Duodenal mucosa (tissue), 2 donors: ENCODE results near the gene FAM89A.

Source experiments
- H3K27ac ChIP-seq: one replicate; pipeline ENCODE4 v1.7.0; 2013; ENCODE audit warnings: low read depth, low read length
- H3K27me3 ChIP-seq, 2 donors: one replicate each; pipeline ENCODE4 v1.7.0; 2013; ENCODE audit warnings: low read length in 2 of 2, control low read depth in 1 of 2; ENCODE audit not compliant: insufficient read depth in 2 of 2, control insufficient read depth in 1 of 2
- H3K36me3 ChIP-seq, 2 donors: one replicate each; pipeline ENCODE4 v1.7.0; 2013; ENCODE audit warnings: low read length in 2 of 2, control low read depth in 1 of 2; ENCODE audit not compliant: insufficient read depth in 2 of 2, control insufficient read depth in 1 of 2
- H3K4me1 ChIP-seq, 2 donors: one replicate each; pipeline ENCODE4 v1.7.0; 2013; ENCODE audit warnings: low read length in 2 of 2, control low read depth in 1 of 2; ENCODE audit not compliant: insufficient read depth in 2 of 2, control insufficient read depth in 1 of 2
- H3K4me3 ChIP-seq, 2 donors: one replicate each; pipeline ENCODE4 v1.7.0; 2013; ENCODE audit warnings: low read length in 2 of 2, low read depth in 1 of 2
- H3K9ac ChIP-seq, 2 donors: one replicate each; pipeline ENCODE4 v1.7.0; 2013; ENCODE audit warnings: low read length in 2 of 2, low read depth in 1 of 2
- H3K9me3 ChIP-seq, 2 donors: one replicate each; pipeline ENCODE4 v1.7.0; 2013; ENCODE audit warnings: low read length in 2 of 2, control low read depth in 1 of 2; ENCODE audit not compliant: control insufficient read depth in 1 of 2

FAM89A gene

DNA sequence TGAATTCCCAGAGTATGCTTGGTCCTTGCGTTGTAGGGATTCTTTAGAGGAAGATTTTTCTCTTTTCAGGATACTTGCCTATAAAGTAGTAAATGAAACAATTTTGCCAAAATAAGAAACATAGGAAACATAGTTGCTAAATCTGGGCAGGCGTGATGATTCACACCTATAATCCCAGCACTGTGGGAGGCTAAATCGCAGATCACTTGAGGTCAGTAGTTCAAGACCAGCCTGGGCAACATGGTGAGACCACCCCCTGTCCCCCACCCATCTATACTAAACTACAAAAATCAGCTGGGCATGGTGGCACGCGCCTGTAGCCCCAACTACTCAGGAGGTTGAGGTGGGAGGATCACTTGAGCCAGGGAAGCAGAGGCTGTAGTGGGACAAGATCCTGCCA lies 56.2 kb downstream of the FAM89A start:
- H3K36me3 ChIP-seq = peaks cover 0 to 4% of the 10 kb centered on the region in 2 donors
- H3K9ac ChIP-seq = no peak overlapping the region
- no peaks in the 10 kb centered on the region for H3K27me3 ChIP-seq
- H3K4me3 ChIP-seq = no peak overlapping the region
- H3K9me3 ChIP-seq = no peaks in the 10 kb centered on the region
- H3K27ac ChIP-seq = no peak overlapping the region
- H3K4me1 ChIP-seq = peaks cover 26 to 31% of the 10 kb centered on the region in 2 donors

DNA sequence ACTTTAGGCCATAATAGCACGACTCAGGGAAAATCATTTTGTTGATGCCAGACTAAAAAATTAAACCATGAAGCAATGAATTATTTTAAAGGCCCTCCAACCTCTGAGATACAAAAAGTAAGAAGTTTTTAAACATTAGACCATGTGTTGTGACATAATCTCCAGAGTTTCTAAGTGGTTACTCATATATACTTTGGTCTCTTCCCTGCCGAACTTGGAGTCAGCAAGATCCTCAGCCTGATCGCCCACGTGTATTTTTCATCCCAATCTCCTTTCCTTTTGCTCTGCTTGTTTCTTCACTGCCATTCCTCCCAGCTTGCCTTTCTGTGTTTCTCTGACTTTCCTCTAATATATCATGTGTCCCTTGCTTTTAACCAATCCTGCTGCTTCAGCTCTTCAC lies 57.4 kb downstream of the FAM89A start:
- Histone ChIP-seq H3K4me3 (no peak overlapping the region), H3K27ac (no peak overlapping the region), H3K27me3 (no peaks in the 10 kb centered on the region)

GRCh38 chr1:230979952-230980351 lies 60.1 kb downstream of the FAM89A start:
- H3K4me3 ChIP-seq = peak overlapping the region; percentile 83 to 95
- H3K9me3 ChIP-seq = no peaks in the 10 kb centered on the region
- peak overlapping the region; percentile 74 to 76 for H3K9ac ChIP-seq
- H3K4me1 ChIP-seq = peaks cover 17 to 25% of the 10 kb centered on the region in 2 donors
- no peaks in the 10 kb centered on the region for H3K27me3 ChIP-seq
- H3K36me3 ChIP-seq = peaks cover 9% of the 10 kb centered on the region in 2 donors
- no peak overlapping the region for H3K27ac ChIP-seq

More for the DNA sequence above, 57.4 kb downstream of the FAM89A start:
- Histone ChIP-seq H3K9ac (no peak overlapping the region), H3K36me3 (peaks cover 0 to 4% of the 10 kb centered on the region in 2 donors), H3K4me1 (peaks cover 25 to 32% of the 10 kb centered on the region in 2 donors), H3K9me3 (no peaks in the 10 kb centered on the region)

DNA sequence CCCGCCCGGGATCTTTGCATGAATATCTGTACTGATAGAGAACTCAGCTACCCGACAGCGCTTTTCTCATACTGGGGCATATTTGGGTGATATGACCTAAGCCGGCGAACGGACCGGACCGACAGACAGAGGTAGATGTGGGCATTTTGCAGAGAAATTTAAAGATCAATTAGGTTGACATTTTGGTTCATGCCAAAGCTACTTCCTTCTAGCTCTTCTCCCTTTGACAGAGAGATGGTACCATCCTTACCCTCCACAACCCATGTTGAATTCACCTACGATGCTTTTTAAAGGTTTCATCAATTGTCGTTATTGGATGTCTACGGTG lies 60.7 kb downstream of the FAM89A start:
- H3K9me3 ChIP-seq = no peaks in the 10 kb centered on the region

GRCh38 chr1:230978491-230979388 lies 61.3 kb downstream of the FAM89A start, which contains the start of the genes ARV1 and TTC13:
TSS of gene ARV1 (plus strand) at chr1:230979094. CDS start at chr1:230979106, 12 bp downstream.
TSS of gene TTC13 (minus strand) at chr1:230978861. CDS start at chr1:230978830, 31 bp downstream.
- Histone ChIP-seq H3K27me3 (no peaks in the 10 kb centered on the region), H3K4me3 (peak within 1 kb of the TSS; percentile 83 to 95), H3K27ac (no peak within 1 kb of the TSS), H3K36me3 (peaks cover 9% of the 10 kb centered on the region in 2 donors), H3K9ac (peak within 1 kb of the TSS; percentile 74 to 76), H3K4me1 (peaks cover 17 to 21% of the 10 kb centered on the region in 2 donors), H3K9me3 (no peaks in the 10 kb centered on the region)

More for the DNA sequence above, 60.7 kb downstream of the FAM89A start:
- H3K9ac ChIP-seq = peak overlapping the region; percentile 74 to 76
- peaks cover 17 to 21% of the 10 kb centered on the region in 2 donors for H3K4me1 ChIP-seq
- peak overlapping the region; percentile 83 to 95 for H3K4me3 ChIP-seq
- no peaks in the 10 kb centered on the region for H3K27me3 ChIP-seq
- H3K36me3 ChIP-seq = peaks cover 9% of the 10 kb centered on the region in 2 donors
- H3K27ac ChIP-seq = no peak overlapping the region

GRCh38 chr1:230977761-230978490 lies 62.1 kb downstream of the FAM89A start:
- peaks cover 17 to 28% of the 10 kb centered on the region in 2 donors for H3K4me1 ChIP-seq
- H3K9ac ChIP-seq = peak overlapping the region; percentile 46 to 52
- peaks cover 9% of the 10 kb centered on the region in 2 donors for H3K36me3 ChIP-seq
- no peaks in the 10 kb centered on the region for H3K27me3 ChIP-seq
- peak overlapping the region; percentile 73 to 95 for H3K4me3 ChIP-seq
- H3K9me3 ChIP-seq = no peaks in the 10 kb centered on the region
- no peak overlapping the region for H3K27ac ChIP-seq

- H3K27me3 ChIP-seq = no peaks in the 10 kb centered on the region
- H3K4me1 ChIP-seq = peaks cover 17 to 36% of the 10 kb centered on the region in 2 donors
- H3K36me3 ChIP-seq = peaks cover 9% of the 10 kb centered on the region in 2 donors
- peak overlapping the region; percentile 12 to 46 for H3K9ac ChIP-seq
- peak overlapping the region; percentile 73 to 95 for H3K4me3 ChIP-seq
- no peaks in the 10 kb centered on the region for H3K9me3 ChIP-seq
- no peak overlapping the region for H3K27ac ChIP-seq
Measured at GRCh38 chr1:230976825-230977747, 63.0 kb downstream of the FAM89A start.

GRCh38 chr1:230976360-230976759 lies 63.7 kb downstream of the FAM89A start:
- no peak overlapping the region for H3K4me3 ChIP-seq
- H3K9ac ChIP-seq = no peak overlapping the region
- peaks cover 17 to 39% of the 10 kb centered on the region in 2 donors for H3K4me1 ChIP-seq
- H3K9me3 ChIP-seq = no peaks in the 10 kb centered on the region
- peaks cover 9% of the 10 kb centered on the region in 2 donors for H3K36me3 ChIP-seq
- H3K27ac ChIP-seq = no peak overlapping the region
- H3K27me3 ChIP-seq = no peaks in the 10 kb centered on the region

DNA sequence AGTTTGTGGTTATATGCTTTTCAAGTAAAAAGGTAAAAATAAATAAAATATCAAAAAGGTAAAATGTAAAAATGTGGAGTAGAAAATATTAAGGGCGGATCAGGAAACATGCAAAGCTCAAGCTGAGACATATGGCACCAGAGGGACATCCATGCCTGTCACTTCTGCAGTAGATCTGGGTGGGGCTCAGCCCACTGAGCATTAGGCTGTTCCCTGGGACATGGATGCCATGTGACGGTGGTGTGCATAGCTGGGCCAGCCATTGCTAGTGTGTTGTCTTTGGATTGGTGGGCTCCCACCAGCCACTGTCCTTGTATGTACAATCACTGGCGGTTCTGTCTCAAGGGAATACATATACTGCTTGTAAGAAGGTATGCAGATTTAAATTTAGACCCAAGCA lies 64.4 kb downstream of the FAM89A start:
- H3K4me1 ChIP-seq = peaks cover 17 to 39% of the 10 kb centered on the region in 2 donors

More for the DNA sequence above, 64.4 kb downstream of the FAM89A start:
- H3K36me3 ChIP-seq = peaks cover 9% of the 10 kb centered on the region in 2 donors
- H3K27ac ChIP-seq = no peak overlapping the region
- H3K9me3 ChIP-seq = no peaks in the 10 kb centered on the region
- H3K27me3 ChIP-seq = no peaks in the 10 kb centered on the region
- no peak overlapping the region for H3K4me3 ChIP-seq
- H3K9ac ChIP-seq = no peak overlapping the region
